Spleen (tissue), 11 donors: ENCODE measurements around the gene DYSF. TPM values are rescaled to one million over a fixed set of nuclear protein-coding genes. Genes with fewer than 3 reads are reported as not detected.

Experiments
- DNase-seq: peaks from one replicate; pipeline ENCODE4 v3.0.0-alpha.2; 2020
- H3K27ac ChIP-seq, 8 donors: fragments of 200-600 bp; sonication (generic) in 7 of 8; 1 replicate in 4 of 8; 2 replicates in 4 of 8; pipeline versions ENCODE4 v1.5.0 to v1.8.0; 2016 to 2021; ENCODE audit warnings: inconsistent platforms in 4 of 8, mild to moderate bottlenecking in 4 of 8, moderate library complexity in 1 of 8
- H3K27me3 ChIP-seq, 7 donors: fragments of 200-600 bp; sonication (generic) in 6 of 7; replicated peaks in 1 of 7; 1 replicate in 4 of 7; 2 replicates in 3 of 7; pipeline versions ENCODE4 v1.5.0 to v1.8.0; 2016 to 2021; ENCODE audit warnings: inconsistent platforms in 3 of 7, mild to moderate bottlenecking in 1 of 7
- H3K36me3 ChIP-seq, 6 donors: fragments of 200-600 bp; sonication (generic) in 5 of 6; 1 replicate in 4 of 6; 2 replicates in 2 of 6; pipeline versions ENCODE4 v1.5.0 to v1.8.0; 2016 to 2021; ENCODE audit warnings: inconsistent platforms in 2 of 6
- H3K4me1 ChIP-seq, 6 donors: fragments of 200-600 bp; sonication (generic) in 5 of 6; 1 replicate in 3 of 6; 2 replicates in 3 of 6; pipeline versions ENCODE4 v1.5.0 to v1.8.0; 2016 to 2021; ENCODE audit warnings: inconsistent platforms in 3 of 6
- H3K4me3 ChIP-seq, 8 donors: fragments of 200-600 bp; sonication (generic) in 7 of 8; 1 replicate in 4 of 8; 2 replicates in 4 of 8; pipeline versions ENCODE4 v1.5.0 to v1.8.0; 2016 to 2021; ENCODE audit warnings: inconsistent platforms in 4 of 8, mild to moderate bottlenecking in 4 of 8, moderate library complexity in 2 of 8
- H3K9me3 ChIP-seq, 8 donors: fragments of 200-600 bp; sonication (generic) in 7 of 8; 1 replicate in 4 of 8; 2 replicates in 4 of 8; pipeline versions ENCODE4 v1.5.0 to v1.8.0; 2016 to 2021; ENCODE audit warnings: inconsistent platforms in 4 of 8
- POLR2A ChIP-seq, 3 donors: fragments of 450-650 bp; IDR thresholded peaks; one replicate each; pipeline ENCODE4 v1.5.1; 2017; ENCODE audit warnings: antibody characterized with exemption in 3 of 3, mild to moderate bottlenecking in 1 of 3
- POLR2AphosphoS5 ChIP-seq, 3 donors: sonication (generic); formaldehyde crosslinking; IDR thresholded peaks; one replicate each; pipeline ENCODE4 v1.5.1; 2017; ENCODE audit warnings: antibody characterized with exemption in 3 of 3
- WGBS, 5 donors: extraction: QIAGEN DNeasy Blood & Tissue Kit in 3 of 5; methylation state at CpG; one replicate each; pipeline versions ENCODE4 v1.1.5 to v1.1.7; 2013 to 2018; 5-methylcytosine and 5-hydroxymethylcytosine counted together
- intact Hi-C: fragments of 100-400 bp; cut with DNase I; formaldehyde crosslinking; loops from one replicate; pipeline ENCODE4 v1.15.0; 2023; ENCODE audit warnings: low total_unique reads
- polyA plus RNA-seq, 3 donors: library from polyadenylated mRNA; stranded (reverse); fragments of 200-250 nt; gene quantifications; one replicate each; pipeline ENCODE4 v1.2.1, GENCODE V29; 2013
- total RNA-seq, 7 donors: library from RNA; depleted of rRNA in 3 of 7; stranded (reverse); fragments of >200 nt in 3 of 7; fragmentation: NEBNext Ultra II Directional in 4 of 7; extraction: Animal tissue kit (Norgen Biotek cat#: 25700) in 4 of 7; gene quantifications; one replicate each; pipeline versions ENCODE4 v1.1.0 to v1.2.1, GENCODE V29; 2016 to 2021
- TF ChIP-seq, protein P1 (sequence below), 11 experiments: fragments of 200-600 bp in 7 of 11; fragments of 450-650 bp in 4 of 11; sonication (generic) in 4 of 11; IDR thresholded peaks in 8 of 11; conservative IDR thresholded peaks in 3 of 11; 1 replicate in 7 of 11; 2 replicates in 4 of 11; pipeline versions ENCODE4 v1.4.0 to v1.8.0; 2016 to 2021; ENCODE audit warnings: antibody characterized with exemption in 11 of 11, inconsistent platforms in 4 of 11, mild to moderate bottlenecking in 1 of 11
- donor health status: healthy with polysubstance abuse.
- donor health status: DM: no; HTN: no; CAD: no; lungs with moderate emphysema.
- donor health status: DM: no; HTN: no; CAD: no.
- donor health status: Bipolar disorder and iron deficiency.
- donor health status: healthy.
- donor health status: DM: no; HTN: no; CAD: no.
- donor health status: DM: yes; HTN: yes; CAD: no.

The DYSF gene
- total and polyA plus RNA-seq, 10 donors = 4.0 to 287 (median 124) TPM

DNA sequence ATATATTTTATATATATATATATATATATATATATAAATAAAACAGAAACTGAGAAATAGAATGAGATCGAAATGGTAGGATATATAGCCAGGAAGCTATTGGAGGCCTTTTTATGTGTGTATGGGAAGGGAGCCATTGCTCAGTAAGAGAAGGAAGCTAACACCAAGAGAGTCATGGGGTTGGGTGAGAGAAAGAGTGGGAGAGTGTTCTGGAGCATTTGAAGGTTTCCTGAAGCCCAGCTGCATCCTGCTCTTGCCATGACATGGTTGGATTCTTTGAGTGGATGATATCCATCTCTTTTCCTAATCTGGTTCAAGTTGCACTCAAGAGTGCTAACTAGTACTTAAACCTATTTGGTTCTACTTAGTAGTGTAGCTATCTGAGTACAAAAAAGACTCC lies 282.3 kb downstream of the DYSF start:
- H3K27me3 ChIP-seq = peaks cover 0 to 12% (median 0%) of the 10 kb centered on the region in 7 donors
- WGBS, 5 donors = 80 to 97% (median 86%) methylated on average over 1 of the region's 1 CpG
- no peaks in the 10 kb centered on the region for H3K4me1 ChIP-seq
- DNase-seq = no peak
- H3K4me3 ChIP-seq = no peak overlapping the region
- intact Hi-C loops = no loop called here
- no peak overlapping the region for H3K27ac ChIP-seq
- H3K9me3 ChIP-seq = peaks cover 0 to 6% (median 0%) of the 10 kb centered on the region in 8 donors
- no peaks in the 10 kb centered on the region for H3K36me3 ChIP-seq
- TF ChIP-seq, protein P1, sequence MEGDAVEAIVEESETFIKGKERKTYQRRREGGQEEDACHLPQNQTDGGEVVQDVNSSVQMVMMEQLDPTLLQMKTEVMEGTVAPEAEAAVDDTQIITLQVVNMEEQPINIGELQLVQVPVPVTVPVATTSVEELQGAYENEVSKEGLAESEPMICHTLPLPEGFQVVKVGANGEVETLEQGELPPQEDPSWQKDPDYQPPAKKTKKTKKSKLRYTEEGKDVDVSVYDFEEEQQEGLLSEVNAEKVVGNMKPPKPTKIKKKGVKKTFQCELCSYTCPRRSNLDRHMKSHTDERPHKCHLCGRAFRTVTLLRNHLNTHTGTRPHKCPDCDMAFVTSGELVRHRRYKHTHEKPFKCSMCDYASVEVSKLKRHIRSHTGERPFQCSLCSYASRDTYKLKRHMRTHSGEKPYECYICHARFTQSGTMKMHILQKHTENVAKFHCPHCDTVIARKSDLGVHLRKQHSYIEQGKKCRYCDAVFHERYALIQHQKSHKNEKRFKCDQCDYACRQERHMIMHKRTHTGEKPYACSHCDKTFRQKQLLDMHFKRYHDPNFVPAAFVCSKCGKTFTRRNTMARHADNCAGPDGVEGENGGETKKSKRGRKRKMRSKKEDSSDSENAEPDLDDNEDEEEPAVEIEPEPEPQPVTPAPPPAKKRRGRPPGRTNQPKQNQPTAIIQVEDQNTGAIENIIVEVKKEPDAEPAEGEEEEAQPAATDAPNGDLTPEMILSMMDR (IDR thresholded peaks at IDR 0.05 in 8 of 11, conservative IDR thresholded peaks at IDR 0.05 in 3 of 11) = no peak
- TF ChIP-seq POLR2A (IDR thresholded peaks at IDR 0.05) = no peak
- no peak for TF ChIP-seq POLR2AphosphoS5 (IDR thresholded peaks at IDR 0.05)

Other genes with a start within 250 kb of the DYSF start
- 1 to 10 TPM; 2.8 to 6.9 (median 3.6) TPM for gene PAIP2B, start 226.5 kb upstream of the DYSF start, total RNA-seq
- gene PAIP2B, start 226.5 kb upstream of the DYSF start, polyA plus RNA-seq = 1 to 10 TPM in 2 of 3 donors, under 1 TPM in 1; 0.93 to 1.4 (median 1.3) TPM
- gene ZNF638, start 121.8 kb upstream of the DYSF start, total RNA-seq = 100 to 1,000 TPM; 128 to 310 (median 174) TPM
- 100 to 1,000 TPM in 2 of 3 donors, 10 to 100 TPM in 1; 80.7 to 145 (median 114) TPM for gene ZNF638, start 121.8 kb upstream of the DYSF start, polyA plus RNA-seq